ENCODE results near the gene GPR160. TPM values are rescaled to one million over a fixed set of nuclear protein-coding genes. Genes with fewer than 3 reads are reported as not detected.

GPR160 gene
- total and polyA plus RNA-seq, 2 of the 13 experiments (the other 11 are each of a cell fraction or from before 2014, with no cell fraction given), result 12.1 to 23.2 TPM

- Histone ChIP-seq H3K9me3 (ENCODE audit: low read length) (no peaks in the 10 kb centered on the region), H3K79me2 (ENCODE audit: insufficient read depth, low read length) (no peaks in the 10 kb centered on the region), H4K20me1 (ENCODE audit: insufficient read depth, low read length) (no peaks in the 10 kb centered on the region), H3K4me2 (ENCODE audit: low read depth, low read length) (no peak overlapping the region), H3K4me3 (replicated peaks in 1 of 3; ENCODE audit: insufficient read depth in 1 of 3, low read depth in 2 of 3, low read length in 3 of 3) (no peak overlapping the region), H3K36me3 (replicated peaks in 1 of 2; ENCODE audit: control insufficient read depth in 1 of 2, insufficient read depth in 2 of 2, low read length in 2 of 2) (peaks cover 0 to 7% of the 10 kb centered on the region in 2 experiments; a peak in 3 of 5 replicates), H3K9ac (ENCODE audit: insufficient read depth, low read depth, low read length) (no peak overlapping the region), H3K27ac (ENCODE audit: extremely low read length, insufficient read depth, low read length) (no peak overlapping the region), H2AFZ (ENCODE audit: low read length) (no peak overlapping the region), H3K4me1 (ENCODE audit: insufficient read depth, low read length) (no peaks in the 10 kb centered on the region), H3K27me3 (ENCODE audit: control insufficient read depth in 1 of 2, insufficient read depth in 2 of 2, low read length in 2 of 2) (no peaks in the 10 kb centered on the region)
- FAIRE-seq, result no peak
- in situ Hi-C loops (cut with HindIII; ENCODE audit: extremely low pct_ligation_motif_present, low pct_unique_long_range_greater_than_20kb), result no loop called here
- DNase-seq (ENCODE audit: low spot score), result no peak
- ChIA-PET CTCF (ENCODE audit: low intra/inter-chr PET ratio, low total read pairs) (no interaction called here), POLR2A (no interaction called here)
- ATAC-seq, result no peak
- 95% methylated on average over 1 of the region's 1 CpG for WGBS (ENCODE audit: low lambda C conversion rate)
- intact Hi-C loops (cut with micrococcal nuclease; ENCODE audit: unreplicated experiment), result no loop called here
- no TSS peak for BruUV-seq (replicated peaks)
- TF ChIP-seq ZNF142 (CRISPR knock-in tag; IDR thresholded peaks at IDR 0.05) (no peak), GPN1 (CRISPR knock-in tag; IDR thresholded peaks at IDR 0.05; ENCODE audit: borderline replicate concordance) (no peak), ZNF205 (CRISPR knock-in tag; IDR thresholded peaks at IDR 0.05) (no peak), GTF2F1 (IDR thresholded peaks at IDR 0.05; ENCODE audit: low read length) (no peak), HNF4A (CRISPR knock-in tag; IDR thresholded peaks at IDR 0.05) (no peak), XBP1 (CRISPR knock-in tag; IDR thresholded peaks at IDR 0.05) (no peak)
- TF ChIP-seq, protein P1, sequence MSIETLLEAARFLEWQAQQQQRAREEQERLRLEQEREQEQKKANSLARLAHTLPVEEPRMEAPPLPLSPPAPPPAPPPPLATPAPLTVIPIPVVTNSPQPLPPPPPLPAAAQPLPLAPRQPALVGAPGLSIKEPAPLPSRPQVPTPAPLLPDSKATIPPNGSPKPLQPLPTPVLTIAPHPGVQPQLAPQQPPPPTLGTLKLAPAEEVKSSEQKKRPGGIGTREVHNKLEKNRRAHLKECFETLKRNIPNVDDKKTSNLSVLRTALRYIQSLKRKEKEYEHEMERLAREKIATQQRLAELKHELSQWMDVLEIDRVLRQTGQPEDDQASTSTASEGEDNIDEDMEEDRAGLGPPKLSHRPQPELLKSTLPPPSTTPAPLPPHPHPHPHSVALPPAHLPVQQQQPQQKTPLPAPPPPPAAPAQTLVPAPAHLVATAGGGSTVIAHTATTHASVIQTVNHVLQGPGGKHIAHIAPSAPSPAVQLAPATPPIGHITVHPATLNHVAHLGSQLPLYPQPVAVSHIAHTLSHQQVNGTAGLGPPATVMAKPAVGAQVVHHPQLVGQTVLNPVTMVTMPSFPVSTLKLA (IDR thresholded peaks at IDR 0.05), result no peak
- TF ChIP-seq, protein P2, sequence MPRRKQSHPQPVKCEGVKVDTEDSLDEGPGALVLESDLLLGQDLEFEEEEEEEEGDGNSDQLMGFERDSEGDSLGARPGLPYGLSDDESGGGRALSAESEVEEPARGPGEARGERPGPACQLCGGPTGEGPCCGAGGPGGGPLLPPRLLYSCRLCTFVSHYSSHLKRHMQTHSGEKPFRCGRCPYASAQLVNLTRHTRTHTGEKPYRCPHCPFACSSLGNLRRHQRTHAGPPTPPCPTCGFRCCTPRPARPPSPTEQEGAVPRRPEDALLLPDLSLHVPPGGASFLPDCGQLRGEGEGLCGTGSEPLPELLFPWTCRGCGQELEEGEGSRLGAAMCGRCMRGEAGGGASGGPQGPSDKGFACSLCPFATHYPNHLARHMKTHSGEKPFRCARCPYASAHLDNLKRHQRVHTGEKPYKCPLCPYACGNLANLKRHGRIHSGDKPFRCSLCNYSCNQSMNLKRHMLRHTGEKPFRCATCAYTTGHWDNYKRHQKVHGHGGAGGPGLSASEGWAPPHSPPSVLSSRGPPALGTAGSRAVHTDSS (CRISPR knock-in tag; conservative IDR thresholded peaks at IDR 0.05), result no peak
Observed at GRCh38 chr3:170059447-170059846, 21.7 kb downstream of the GPR160 start.
